ENCODE results near the gene MCAT. TPM values are rescaled to one million over a fixed set of nuclear protein-coding genes. Genes with fewer than 3 reads are reported as not detected.

Gene MCAT
- total RNA-seq, 1 donor from 2014 or later, result 24.0 TPM

DNA sequence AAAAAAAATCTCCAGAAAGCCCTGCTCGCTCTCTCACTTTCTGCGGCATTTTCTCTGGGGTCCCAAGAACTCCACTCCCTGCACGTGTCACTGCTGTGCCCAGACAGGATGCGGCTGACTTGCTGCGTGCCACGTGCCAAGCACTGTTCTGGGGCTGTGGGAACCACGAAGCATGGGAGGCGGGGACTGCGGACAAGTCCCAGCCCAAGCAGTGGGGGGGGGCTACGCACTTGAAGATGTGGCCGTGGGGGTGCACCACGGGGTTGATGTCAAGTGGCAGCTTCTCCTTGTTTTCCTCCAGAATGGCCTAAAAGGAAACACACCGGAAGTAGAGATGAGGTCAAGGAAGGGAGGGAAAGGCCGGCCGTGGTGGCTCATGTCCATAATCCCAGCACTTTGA lies 32.9 kb upstream of the MCAT start:
- H3K4me1 Mint-ChIP-seq (ENCODE audit: unreplicated experiment), result no peaks in the 10 kb centered on the region

GRCh38 chr22:43174941-43175531 lies 31.8 kb upstream of the MCAT start:
- Mint-ChIP-seq H3K27me3 (no peaks in the 10 kb centered on the region), H3K4me3 (no peak overlapping the region), H3K4me1 (ENCODE audit: unreplicated experiment) (no peaks in the 10 kb centered on the region), H3K36me3 (peaks cover 4% of the 10 kb centered on the region), H3K9me3 (no peaks in the 10 kb centered on the region), H3K27ac (no peak overlapping the region)
- no peak for TF ChIP-seq CTCF (conservative IDR thresholded peaks at IDR 0.05)
- DNase-seq (ENCODE audit: extremely low spot score, unreplicated experiment), result no peak

More for the DNA sequence above, 32.9 kb upstream of the MCAT start:
- DNase-seq (ENCODE audit: extremely low spot score, unreplicated experiment), result no peak
- Mint-ChIP-seq H3K9me3 (no peaks in the 10 kb centered on the region), H3K27me3 (no peaks in the 10 kb centered on the region), H3K4me3 (no peak overlapping the region), H3K27ac (no peak overlapping the region), H3K36me3 (peaks cover 4% of the 10 kb centered on the region)
- no peak for TF ChIP-seq CTCF (conservative IDR thresholded peaks at IDR 0.05)

GRCh38 chr22:43173976-43174720 lies 30.9 kb upstream of the MCAT start:
- peaks cover 4% of the 10 kb centered on the region for H3K36me3 Mint-ChIP-seq
- H3K9me3 Mint-ChIP-seq, result no peaks in the 10 kb centered on the region
- TF ChIP-seq CTCF (conservative IDR thresholded peaks at IDR 0.05), result no peak
- no peaks in the 10 kb centered on the region for H3K27me3 Mint-ChIP-seq
- DNase-seq (ENCODE audit: extremely low spot score, unreplicated experiment), result no peak
- no peaks in the 10 kb centered on the region for H3K4me1 Mint-ChIP-seq (ENCODE audit: unreplicated experiment)
- H3K4me3 Mint-ChIP-seq, result no peak overlapping the region
- no peak overlapping the region for H3K27ac Mint-ChIP-seq

DNA sequence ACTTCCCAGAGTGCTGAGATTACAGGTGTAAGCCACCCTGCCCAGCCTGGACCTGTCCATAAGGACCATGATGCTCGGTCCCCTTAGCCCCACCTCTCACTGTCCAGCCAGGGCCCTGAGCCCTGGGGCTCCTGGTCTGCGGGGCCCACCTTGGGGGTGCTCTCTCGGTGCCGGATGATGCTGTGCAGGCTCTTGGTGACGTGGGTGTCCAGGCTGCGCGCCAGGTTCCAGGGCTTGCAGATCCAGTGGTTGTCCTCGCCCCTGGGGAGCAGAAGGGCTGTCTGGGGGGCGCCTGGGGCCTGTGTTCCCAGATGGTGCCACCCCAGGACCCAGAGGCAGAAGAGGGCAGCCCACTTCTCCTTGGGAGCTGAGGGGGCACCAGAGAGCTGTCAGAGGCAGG lies 30.4 kb upstream of the MCAT start:
- Mint-ChIP-seq H3K9me3 (no peaks in the 10 kb centered on the region), H3K36me3 (peaks cover under 1% of the 10 kb centered on the region), H3K27ac (no peak overlapping the region), H3K4me3 (no peak overlapping the region), H3K4me1 (ENCODE audit: unreplicated experiment) (no peaks in the 10 kb centered on the region), H3K27me3 (no peaks in the 10 kb centered on the region)
- DNase-seq (ENCODE audit: extremely low spot score, unreplicated experiment), result no peak
- TF ChIP-seq CTCF (conservative IDR thresholded peaks at IDR 0.05), result no peak

- no peaks in the 10 kb centered on the region for H3K4me1 Mint-ChIP-seq (ENCODE audit: unreplicated experiment)
- no peak overlapping the region for H3K4me3 Mint-ChIP-seq
- H3K9me3 Mint-ChIP-seq, result no peaks in the 10 kb centered on the region
- H3K27me3 Mint-ChIP-seq, result no peaks in the 10 kb centered on the region
- TF ChIP-seq CTCF (conservative IDR thresholded peaks at IDR 0.05), result no peak
- no peak for DNase-seq (ENCODE audit: extremely low spot score, unreplicated experiment)
- H3K27ac Mint-ChIP-seq, result no peak overlapping the region
- H3K36me3 Mint-ChIP-seq, result no peaks in the 10 kb centered on the region
Observed at GRCh38 chr22:43172191-43172590, 29.0 kb upstream of the MCAT start.

Data from type B pancreatic cell (in vitro differentiated cells).